Breast epithelium (tissue), 3 donors: Measurements from ENCODE around the gene SCEL.
"Not testable (repeated sequence)": the region's sequence is repeated elsewhere in the genome, so short reads cannot be mapped to it uniquely, and the experiment has no call there.

Experiments
- POLR2A ChIP-seq: fragments of 450-650 bp; IDR thresholded peaks from one replicate; pipeline ENCODE4 v1.6.1; 2016; ENCODE audit warnings: antibody characterized with exemption, mild to moderate bottlenecking, moderate library complexity
- POLR2AphosphoS5 ChIP-seq, 3 donors: sonication (generic); formaldehyde crosslinking; IDR thresholded peaks; one replicate each; pipeline ENCODE4 v1.6.1; 2017; ENCODE audit warnings: antibody characterized with exemption in 3 of 3
- TF ChIP-seq, protein P1 (sequence below), 3 donors: fragments of 450-650 bp; IDR thresholded peaks; one replicate each; pipeline ENCODE4 v1.5.1; 2016 to 2017; ENCODE audit warnings: antibody characterized with exemption in 3 of 3, mild to moderate bottlenecking in 3 of 3, moderate library complexity in 3 of 3

DNA sequence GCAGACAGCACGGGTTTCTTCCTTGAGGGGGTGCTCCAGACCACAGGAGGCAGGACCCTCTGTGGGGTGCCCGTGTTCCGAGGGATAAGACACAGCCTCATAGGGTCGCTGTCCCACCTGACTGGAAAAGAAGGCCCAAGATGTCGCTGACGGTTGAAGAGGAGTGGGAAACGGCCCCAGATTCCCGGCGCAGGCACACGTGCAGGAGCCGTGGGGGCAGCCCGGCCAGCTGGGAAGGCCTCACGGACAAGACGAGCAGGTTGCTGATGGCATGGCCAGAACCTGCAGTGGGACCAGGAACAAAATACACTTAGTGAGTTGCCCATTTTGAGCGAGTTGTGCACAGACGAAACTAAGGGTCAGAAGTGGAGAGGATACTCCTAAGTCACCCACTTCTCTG lies 126.8 kb downstream of the SCEL start:
- TF ChIP-seq, protein P1, sequence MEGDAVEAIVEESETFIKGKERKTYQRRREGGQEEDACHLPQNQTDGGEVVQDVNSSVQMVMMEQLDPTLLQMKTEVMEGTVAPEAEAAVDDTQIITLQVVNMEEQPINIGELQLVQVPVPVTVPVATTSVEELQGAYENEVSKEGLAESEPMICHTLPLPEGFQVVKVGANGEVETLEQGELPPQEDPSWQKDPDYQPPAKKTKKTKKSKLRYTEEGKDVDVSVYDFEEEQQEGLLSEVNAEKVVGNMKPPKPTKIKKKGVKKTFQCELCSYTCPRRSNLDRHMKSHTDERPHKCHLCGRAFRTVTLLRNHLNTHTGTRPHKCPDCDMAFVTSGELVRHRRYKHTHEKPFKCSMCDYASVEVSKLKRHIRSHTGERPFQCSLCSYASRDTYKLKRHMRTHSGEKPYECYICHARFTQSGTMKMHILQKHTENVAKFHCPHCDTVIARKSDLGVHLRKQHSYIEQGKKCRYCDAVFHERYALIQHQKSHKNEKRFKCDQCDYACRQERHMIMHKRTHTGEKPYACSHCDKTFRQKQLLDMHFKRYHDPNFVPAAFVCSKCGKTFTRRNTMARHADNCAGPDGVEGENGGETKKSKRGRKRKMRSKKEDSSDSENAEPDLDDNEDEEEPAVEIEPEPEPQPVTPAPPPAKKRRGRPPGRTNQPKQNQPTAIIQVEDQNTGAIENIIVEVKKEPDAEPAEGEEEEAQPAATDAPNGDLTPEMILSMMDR (IDR thresholded peaks at IDR 0.05) = not testable (repeated sequence)
- TF ChIP-seq POLR2A; POLR2AphosphoS5 (IDR thresholded peaks at IDR 0.05): not testable (repeated sequence)
